ENCODE measurements around the gene POLD1.

The POLD1 gene

DNA sequence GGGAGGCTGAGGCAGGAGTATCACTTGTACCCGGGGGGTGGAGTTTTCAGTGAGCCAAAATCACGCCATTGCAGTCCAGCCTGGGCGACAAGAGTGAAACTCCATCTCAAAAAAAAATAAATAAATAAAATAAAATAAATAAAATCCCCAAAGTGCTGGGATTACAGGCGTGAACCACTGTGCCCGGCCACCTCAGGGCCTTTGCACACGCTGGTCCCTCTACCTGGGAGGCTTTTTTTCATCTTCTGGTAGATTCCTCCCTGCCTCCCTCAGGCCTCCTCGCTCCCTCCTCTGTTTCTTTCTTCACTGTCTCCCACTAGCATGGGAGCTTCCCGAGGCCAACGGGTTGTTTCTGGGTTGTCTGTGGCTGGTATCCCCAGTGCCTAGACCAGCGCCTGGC is 63.6 kb downstream of the POLD1 start:
- Mint-ChIP-seq H3K27me3 (peaks cover 17% of the 10 kb centered on the region), H3K9me3 (no peaks in the 10 kb centered on the region)

GRCh38 chr19:50449236-50449899 is 65.2 kb downstream of the POLD1 start:
- no peaks in the 10 kb centered on the region for H3K9me3 Mint-ChIP-seq
- no peak overlapping the region for H3K27ac Mint-ChIP-seq
- no peak for DNase-seq

More for the DNA sequence above, 63.6 kb downstream of the POLD1 start:
- H3K27ac Mint-ChIP-seq, result no peak overlapping the region
- no peak overlapping the region for H3K4me3 Mint-ChIP-seq
- H3K4me1 Mint-ChIP-seq (ENCODE audit: low read depth), result no peaks in the 10 kb centered on the region
- no peak for DNase-seq
- no peaks in the 10 kb centered on the region for H3K36me3 Mint-ChIP-seq (ENCODE audit: low read depth)

DNA sequence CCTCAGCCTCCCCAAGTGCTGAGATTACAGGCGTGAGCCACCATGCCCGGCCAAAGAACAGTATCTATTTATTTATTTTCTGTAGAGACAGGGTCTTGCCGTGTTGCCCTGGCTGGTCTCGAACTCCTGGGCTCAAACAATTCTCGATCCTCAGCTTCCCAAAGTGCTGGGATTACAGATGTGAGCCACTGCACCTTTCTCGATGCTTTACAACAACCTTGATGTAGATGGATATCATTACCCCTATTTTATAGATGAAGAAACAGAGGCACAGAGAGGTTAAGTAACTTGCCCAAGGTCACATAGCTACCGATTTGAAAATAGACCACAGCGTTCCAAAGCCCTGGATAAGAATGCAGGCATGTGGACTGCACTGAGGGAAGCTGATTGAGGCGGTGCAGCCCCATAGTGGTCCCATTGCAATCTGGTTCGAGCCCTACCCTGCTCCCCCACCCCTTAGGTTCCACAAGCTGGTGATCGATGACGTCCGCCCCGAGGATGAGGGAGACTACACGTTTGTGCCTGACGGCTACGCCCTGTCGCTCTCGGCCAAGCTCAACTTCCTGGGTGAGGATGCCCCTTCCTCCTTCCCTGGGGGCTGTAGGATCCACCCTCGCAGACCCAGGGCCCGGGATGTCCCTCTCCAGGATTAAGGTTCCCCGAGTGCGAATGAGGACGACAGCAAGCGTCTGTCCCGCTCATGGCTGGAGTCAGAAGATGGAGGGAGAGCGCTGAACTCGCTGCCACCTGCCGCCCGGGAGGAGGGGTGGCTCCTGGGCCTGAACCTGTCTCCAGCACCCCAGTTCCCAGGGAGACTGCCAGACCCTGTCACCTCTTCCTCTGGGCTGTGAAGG is 66.4 kb downstream of the POLD1 start:
- peaks cover 9% of the 10 kb centered on the region for H3K27me3 Mint-ChIP-seq
- DNase-seq, result no peak
- H3K4me1 Mint-ChIP-seq (ENCODE audit: low read depth), result no peaks in the 10 kb centered on the region
- H3K36me3 Mint-ChIP-seq (ENCODE audit: low read depth), result no peaks in the 10 kb centered on the region
- no peak overlapping the region for H3K4me3 Mint-ChIP-seq
- no peaks in the 10 kb centered on the region for H3K9me3 Mint-ChIP-seq
- H3K27ac Mint-ChIP-seq, result no peak overlapping the region

More at GRCh38 chr19:50449236-50449899, 65.2 kb downstream of the POLD1 start:
- Mint-ChIP-seq H3K36me3 (ENCODE audit: low read depth) (no peaks in the 10 kb centered on the region), H3K27me3 (peaks cover 9% of the 10 kb centered on the region), H3K4me3 (no peak overlapping the region), H3K4me1 (ENCODE audit: low read depth) (no peaks in the 10 kb centered on the region)

- H3K27me3 Mint-ChIP-seq, result peaks cover 9% of the 10 kb centered on the region
- no peaks in the 10 kb centered on the region for H3K36me3 Mint-ChIP-seq (ENCODE audit: low read depth)
- DNase-seq, result no peak
- H3K4me1 Mint-ChIP-seq (ENCODE audit: low read depth), result no peaks in the 10 kb centered on the region
- no peaks in the 10 kb centered on the region for H3K9me3 Mint-ChIP-seq
- no peak overlapping the region for H3K27ac Mint-ChIP-seq
- no peak overlapping the region for H3K4me3 Mint-ChIP-seq
Observed at GRCh38 chr19:50451223-50451534, 67.0 kb downstream of the POLD1 start.

DNA sequence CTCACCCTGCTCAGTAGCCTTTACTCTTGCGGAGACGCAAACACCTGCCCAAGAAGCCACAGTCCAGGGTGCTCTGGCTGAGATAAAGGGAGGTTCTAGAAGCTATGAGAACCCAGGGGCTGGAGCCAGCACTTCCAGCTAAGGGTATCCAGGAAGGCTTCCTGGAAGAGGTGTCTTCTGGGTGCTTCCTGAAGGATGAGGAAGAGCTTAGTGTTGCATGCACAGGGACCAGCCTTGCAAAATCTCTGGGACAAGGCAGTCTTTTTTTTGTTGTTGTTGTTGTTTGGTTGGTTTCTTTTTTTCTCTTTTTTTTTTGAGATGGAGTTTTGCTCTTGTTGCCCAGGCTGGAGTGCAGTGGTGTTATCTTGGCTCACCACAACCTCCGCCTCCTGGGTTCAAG is 69.1 kb downstream of the POLD1 start:
- no peaks in the 10 kb centered on the region for H3K4me1 Mint-ChIP-seq (ENCODE audit: low read depth)

GRCh38 chr19:50455992-50456391 is 71.8 kb downstream of the POLD1 start:
- H3K4me1 Mint-ChIP-seq (ENCODE audit: low read depth), result peaks cover 8% of the 10 kb centered on the region
- H3K27ac Mint-ChIP-seq, result no peak overlapping the region
- H3K36me3 Mint-ChIP-seq (ENCODE audit: low read depth), result no peaks in the 10 kb centered on the region
- no peak for DNase-seq
- no peak overlapping the region for H3K4me3 Mint-ChIP-seq
- H3K9me3 Mint-ChIP-seq, result no peaks in the 10 kb centered on the region
- H3K27me3 Mint-ChIP-seq, result peaks cover 30% of the 10 kb centered on the region

More for the DNA sequence above, 69.1 kb downstream of the POLD1 start:
- H3K27ac Mint-ChIP-seq, result no peak overlapping the region
- H3K9me3 Mint-ChIP-seq, result no peaks in the 10 kb centered on the region
- H3K4me3 Mint-ChIP-seq, result no peak overlapping the region
- no peaks in the 10 kb centered on the region for H3K36me3 Mint-ChIP-seq (ENCODE audit: low read depth)
- no peak for DNase-seq
- peaks cover 24% of the 10 kb centered on the region for H3K27me3 Mint-ChIP-seq

DNA sequence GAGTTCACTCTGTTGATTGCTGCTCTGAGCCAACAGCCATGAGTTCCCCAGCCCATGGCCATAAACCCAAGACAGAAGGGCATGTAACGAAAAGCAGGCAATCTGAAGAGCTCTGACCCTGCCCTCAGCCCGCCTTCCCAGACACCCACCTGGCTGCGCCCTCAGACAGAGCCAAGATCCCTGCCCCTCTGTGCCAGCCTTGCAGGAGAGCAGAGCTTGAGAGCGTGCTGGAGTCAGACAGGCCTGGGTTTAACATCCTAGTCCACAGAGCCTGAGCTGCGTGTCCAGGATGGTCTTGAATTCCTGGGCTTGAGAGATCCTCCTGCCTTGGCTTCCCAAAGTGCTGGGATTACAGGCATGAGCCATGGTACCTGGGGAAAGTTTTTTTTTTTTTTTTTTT is 73.2 kb downstream of the POLD1 start:
- Mint-ChIP-seq H3K27me3 (peaks cover 37% of the 10 kb centered on the region), H3K4me3 (no peak overlapping the region), H3K4me1 (ENCODE audit: low read depth) (peaks cover 13% of the 10 kb centered on the region), H3K36me3 (ENCODE audit: low read depth) (no peaks in the 10 kb centered on the region), H3K27ac (no peak overlapping the region), H3K9me3 (no peaks in the 10 kb centered on the region)
- DNase-seq, result no peak

DNA sequence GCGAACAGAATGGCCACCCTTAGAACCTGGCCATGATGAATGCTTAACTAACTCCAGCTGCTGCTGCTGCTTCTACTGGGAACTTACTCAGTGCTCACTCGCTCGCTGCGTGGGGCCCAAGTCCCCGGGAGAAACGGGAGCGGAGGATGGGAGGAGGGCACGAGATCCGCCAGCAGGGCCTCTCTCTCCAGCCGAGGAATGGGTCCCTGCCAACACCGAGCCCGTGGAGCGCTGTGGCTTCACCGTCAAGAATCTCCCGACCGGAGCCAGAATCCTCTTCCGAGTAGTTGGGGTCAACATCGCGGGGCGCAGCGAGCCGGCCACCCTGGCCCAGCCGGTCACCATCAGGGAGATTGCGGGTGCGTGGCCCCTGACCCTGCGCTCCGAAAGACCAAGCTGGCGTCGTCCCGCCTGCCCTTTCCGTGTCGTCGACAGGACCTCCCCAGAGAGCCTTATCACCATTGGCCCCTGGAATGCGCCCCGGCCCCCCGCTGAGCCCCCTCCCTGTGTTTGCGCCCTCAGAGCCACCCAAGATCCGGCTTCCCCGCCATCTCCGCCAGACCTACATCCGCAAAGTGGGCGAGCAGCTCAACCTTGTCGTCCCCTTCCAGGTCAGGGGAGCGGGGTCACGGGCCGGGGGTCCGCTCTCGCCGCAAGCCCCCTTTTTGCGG is 74.4 kb downstream of the POLD1 start:
- Mint-ChIP-seq H3K36me3 (ENCODE audit: low read depth) (no peaks in the 10 kb centered on the region), H3K9me3 (no peaks in the 10 kb centered on the region), H3K4me3 (no peak overlapping the region), H3K27ac (no peak overlapping the region), H3K27me3 (peaks cover 39% of the 10 kb centered on the region), H3K4me1 (ENCODE audit: low read depth) (peaks cover 13% of the 10 kb centered on the region)
- no peak for DNase-seq

- H3K27ac Mint-ChIP-seq, result no peak overlapping the region
- DNase-seq, result no peak
- no peaks in the 10 kb centered on the region for H3K9me3 Mint-ChIP-seq
- peaks cover 13% of the 10 kb centered on the region for H3K4me1 Mint-ChIP-seq (ENCODE audit: low read depth)
- H3K27me3 Mint-ChIP-seq, result peaks cover 39% of the 10 kb centered on the region
- no peaks in the 10 kb centered on the region for H3K36me3 Mint-ChIP-seq (ENCODE audit: low read depth)
- no peak overlapping the region for H3K4me3 Mint-ChIP-seq
Observed at GRCh38 chr19:50459067-50459456, 74.9 kb downstream of the POLD1 start.

DNA sequence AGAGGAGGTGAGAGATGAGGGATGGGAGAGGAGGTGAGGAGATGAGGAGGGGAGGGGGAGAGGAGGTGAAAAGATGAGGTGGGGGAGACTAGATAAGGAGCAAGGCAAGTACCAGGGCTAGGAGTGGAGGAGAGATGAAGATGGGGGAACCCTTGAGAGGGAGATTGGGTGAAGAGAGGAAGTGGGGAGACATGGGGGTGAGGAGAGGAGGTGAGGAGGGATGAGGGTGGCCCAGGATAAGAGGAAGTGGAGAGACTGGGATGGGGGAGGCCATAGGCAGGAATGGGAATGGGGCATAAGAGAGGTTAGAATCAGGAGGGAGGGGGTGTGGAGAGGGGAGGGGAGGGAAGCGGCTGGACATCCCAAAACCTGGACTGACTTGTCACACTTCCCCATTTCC is 75.5 kb downstream of the POLD1 start:
- H3K4me1 Mint-ChIP-seq (ENCODE audit: low read depth), result peaks cover 13% of the 10 kb centered on the region
- peaks cover 42% of the 10 kb centered on the region for H3K27me3 Mint-ChIP-seq
- no peaks in the 10 kb centered on the region for H3K36me3 Mint-ChIP-seq (ENCODE audit: low read depth)
- no peak overlapping the region for H3K27ac Mint-ChIP-seq
- no peak for DNase-seq
- peak overlapping the region; percentile 18 for H3K4me3 Mint-ChIP-seq
- H3K9me3 Mint-ChIP-seq, result no peaks in the 10 kb centered on the region

- Mint-ChIP-seq H3K4me1 (ENCODE audit: low read depth) (peaks cover 13% of the 10 kb centered on the region), H3K4me3 (peak overlapping the region; percentile 18), H3K27me3 (peaks cover 42% of the 10 kb centered on the region), H3K36me3 (ENCODE audit: low read depth) (no peaks in the 10 kb centered on the region), H3K9me3 (no peaks in the 10 kb centered on the region), H3K27ac (no peak overlapping the region)
- peak; percentile 41 for DNase-seq
Observed at GRCh38 chr19:50460161-50460765, 76.1 kb downstream of the POLD1 start.

DNA sequence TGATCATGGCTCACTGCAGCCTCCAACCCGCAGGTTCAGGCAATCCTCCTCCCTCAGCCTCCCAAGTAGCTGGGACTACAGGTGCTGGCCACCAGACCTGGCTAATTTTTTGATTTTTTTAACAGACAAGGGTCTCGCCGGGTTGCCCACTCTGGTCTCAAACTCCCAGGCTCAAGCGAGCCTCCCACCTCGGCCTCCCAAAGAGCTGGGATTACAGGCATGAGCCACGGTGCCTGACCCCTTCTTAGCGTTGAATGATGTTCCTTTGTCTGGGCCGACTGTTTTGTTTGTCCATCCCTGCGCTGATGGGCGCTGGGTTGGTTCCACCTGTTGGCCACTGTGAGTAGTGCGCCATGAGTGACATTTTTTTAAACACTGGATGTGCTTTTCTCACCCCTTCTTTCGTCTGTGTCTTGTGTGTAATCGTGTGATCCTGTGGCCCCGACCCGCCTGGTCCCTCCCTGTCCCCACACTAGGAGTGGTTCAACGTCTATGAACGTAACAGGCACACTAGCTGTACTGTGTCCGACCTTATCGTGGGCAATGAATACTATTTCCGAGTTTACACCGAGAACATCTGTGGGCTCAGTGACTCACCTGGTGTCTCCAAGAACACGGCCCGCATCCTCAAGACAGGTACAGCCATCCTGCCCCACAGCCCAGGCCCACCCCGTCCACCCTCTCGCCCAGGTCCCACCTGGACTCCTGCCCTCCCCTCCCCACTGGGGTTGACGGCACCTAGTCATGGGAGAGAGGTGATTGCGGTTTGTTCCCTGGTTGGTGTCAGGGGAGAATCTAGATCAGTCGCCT is 77.1 kb downstream of the POLD1 start:
- peaks cover 42% of the 10 kb centered on the region for H3K27me3 Mint-ChIP-seq
- H3K4me1 Mint-ChIP-seq (ENCODE audit: low read depth), result peaks cover 13% of the 10 kb centered on the region
- peak; percentile 73 for DNase-seq
- no peaks in the 10 kb centered on the region for H3K36me3 Mint-ChIP-seq (ENCODE audit: low read depth)
- H3K27ac Mint-ChIP-seq, result no peak overlapping the region
- no peak overlapping the region for H3K4me3 Mint-ChIP-seq
- no peaks in the 10 kb centered on the region for H3K9me3 Mint-ChIP-seq

- H3K4me3 Mint-ChIP-seq, result no peak overlapping the region
- peaks cover 13% of the 10 kb centered on the region for H3K4me1 Mint-ChIP-seq (ENCODE audit: low read depth)
- H3K36me3 Mint-ChIP-seq (ENCODE audit: low read depth), result no peaks in the 10 kb centered on the region
- no peak for DNase-seq
- no peaks in the 10 kb centered on the region for H3K9me3 Mint-ChIP-seq
- peaks cover 32% of the 10 kb centered on the region for H3K27me3 Mint-ChIP-seq
- H3K27ac Mint-ChIP-seq, result no peak overlapping the region
Observed at GRCh38 chr19:50462970-50463369, 78.8 kb downstream of the POLD1 start.

DNA sequence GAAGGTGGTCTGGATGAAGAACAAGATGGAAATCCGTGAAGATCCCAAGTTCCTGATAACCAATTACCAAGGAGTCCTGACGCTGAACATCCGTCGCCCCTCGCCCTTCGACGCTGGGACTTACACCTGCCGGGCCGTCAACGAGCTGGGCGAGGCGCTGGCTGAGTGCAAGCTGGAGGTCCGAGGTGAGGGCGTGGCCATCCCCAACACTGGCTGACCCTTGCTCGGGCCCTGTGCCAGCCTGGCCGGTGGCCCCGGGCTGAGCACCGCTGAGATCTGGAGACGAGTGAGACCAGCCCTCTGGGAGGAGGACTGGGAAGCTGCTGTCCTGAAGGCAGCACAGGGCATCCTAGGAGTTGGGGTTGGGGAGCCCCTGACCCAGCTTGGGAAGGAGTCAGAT is 80.2 kb downstream of the POLD1 start:
- Mint-ChIP-seq H3K4me3 (no peak overlapping the region), H3K4me1 (ENCODE audit: low read depth) (peaks cover 13% of the 10 kb centered on the region), H3K9me3 (no peaks in the 10 kb centered on the region), H3K27me3 (peaks cover 24% of the 10 kb centered on the region), H3K36me3 (ENCODE audit: low read depth) (no peaks in the 10 kb centered on the region), H3K27ac (no peak overlapping the region)
- no peak for DNase-seq

All from activated T-cell treated with anti-CD3 and anti-CD28 coated beads, Interleukin-2, amount 50 U/mL, for 24 hours (primary cell).